Activated CD8-positive, alpha-beta T cell treated with anti-CD3 and anti-CD28 coated beads, Interleukin-2, amount 10 ng/mL, durations not matched to agents 7 days and 5 days (primary cell): ENCODE measurements around the gene BCLAF1. TPM values are rescaled to one million over a fixed set of nuclear protein-coding genes. Genes with fewer than 3 reads are reported as not detected.

ENCODE experiments used
- ATAC-seq: fragments of 150-1000 bp; cut with Tn5 transposase; one replicate; pipeline ENCODE4 v1.10.0; 2021; ENCODE audit warnings: moderate library complexity
- CTCF ChIA-PET: fragments of 350-600 bp; sonication (Branson Sonifier 250); formaldehyde crosslinking; loops from one replicate; lab custom pipeline; 2021; ENCODE audit warnings: antibody characterized with exemption; lab: Charles Lee
- POLR2A ChIA-PET: fragments of 350-600 bp; sonication (Branson Sonifier 250); formaldehyde crosslinking; loops from one replicate; lab custom pipeline; 2021; ENCODE audit warnings: antibody characterized with exemption; lab: Charles Lee
- DNase-seq: peaks from one replicate; pipeline ENCODE4 v3.0.0-alpha.2; 2020
- H3K27ac Mint-ChIP-seq: one replicate; pipeline ENCODE4 v1.8.0; 2021; ENCODE audit warnings: mild to moderate bottlenecking, mixed read lengths
- H3K27me3 Mint-ChIP-seq: one replicate; pipeline ENCODE4 v1.8.0; 2021; ENCODE audit warnings: low read depth, mixed read lengths
- H3K36me3 Mint-ChIP-seq: one replicate; pipeline ENCODE4 v1.8.0; 2021; ENCODE audit warnings: low read depth, mixed read lengths
- H3K4me1 Mint-ChIP-seq: one replicate; pipeline ENCODE4 v1.8.0; 2021; ENCODE audit warnings: low read depth, mixed read lengths
- H3K4me3 Mint-ChIP-seq: one replicate; pipeline ENCODE4 v1.8.0; 2021; ENCODE audit warnings: mild to moderate bottlenecking, mixed read lengths
- H3K9me3 Mint-ChIP-seq: one replicate; pipeline ENCODE4 v1.8.0; 2022; ENCODE audit warnings: mixed read lengths; ENCODE audit not compliant: insufficient read depth
- total RNA-seq, 2 experiments: library from RNA; stranded (reverse); gene quantifications; one replicate each; pipeline ENCODE4 v1.2.3, GENCODE V29; 2021

Gene BCLAF1
- total RNA-seq, 2 experiments from 2014 or later = 126 to 133 TPM

GRCh38 chr6:136280032-136280609, 9.5 kb downstream of the BCLAF1 start:
- ChIA-PET CTCF (no interaction called here), POLR2A (interaction anchor here (4.2 kb wide), 1 partner anchor 10 kb away, joined by 38 read pairs; the partner anchor contains the start of gene BCLAF1)
- no peaks in the 10 kb centered on the region for H3K27me3 Mint-ChIP-seq
- ATAC-seq (no peak), DNase-seq (no peak)
- peaks cover 50% of the 10 kb centered on the region for H3K4me1 Mint-ChIP-seq
- H3K27ac Mint-ChIP-seq = no peak overlapping the region
- no peaks in the 10 kb centered on the region for H3K9me3 Mint-ChIP-seq
- no peak overlapping the region for H3K4me3 Mint-ChIP-seq
- peaks cover 53% of the 10 kb centered on the region for H3K36me3 Mint-ChIP-seq

GRCh38 chr6:136274062-136274461, 15.6 kb downstream of the BCLAF1 start:
- ChIA-PET POLR2A (interaction anchor here (0.7 to 1.8 kb wide), 3 partner anchors 9 to 16 kb away, joined by 3 to 8 read pairs (median 4); partner anchors contain the start of gene BCLAF1), CTCF (interaction anchor here (1.0 to 1.6 kb wide), 6 partner anchors 8 to 824 kb away, joined by 3 to 4 read pairs (median 3); no protein-coding TSS in a partner anchor)
- Mint-ChIP-seq H3K27ac (no peak overlapping the region), H3K27me3 (no peaks in the 10 kb centered on the region), H3K4me3 (no peak overlapping the region), H3K9me3 (no peaks in the 10 kb centered on the region), H3K36me3 (peaks cover 65% of the 10 kb centered on the region), H3K4me1 (peaks cover 6% of the 10 kb centered on the region)
- no peak for ATAC-seq
- no peak for DNase-seq

GRCh38 chr6:136265101-136265500, 24.5 kb downstream of the BCLAF1 start:
- CTCF ChIA-PET = interaction anchor here (2.7 kb wide), 1 partner anchor 24 kb away, joined by 10 read pairs; the partner anchor contains the start of gene BCLAF1
- no peaks in the 10 kb centered on the region for H3K4me1 Mint-ChIP-seq

GRCh38 chr6:136262940-136263339, 26.7 kb downstream of the BCLAF1 start:
- peaks cover 71% of the 10 kb centered on the region for H3K36me3 Mint-ChIP-seq
- no peak for ATAC-seq
- no peak overlapping the region for H3K27ac Mint-ChIP-seq
- no peak for DNase-seq
- ChIA-PET CTCF (interaction anchor here (1.1 to 1.4 kb wide), 2 partner anchors 19 to 21 kb away, joined by 3 to 4 read pairs; no protein-coding TSS in a partner anchor), POLR2A (interaction anchor here (0.7 to 1.7 kb wide), 3 partner anchors 10 to 27 kb away, joined by 3 to 8 read pairs (median 5); partner anchors contain the start of genes BCLAF1 and MTFR2)
- no peaks in the 10 kb centered on the region for H3K9me3 Mint-ChIP-seq
- no peaks in the 10 kb centered on the region for H3K27me3 Mint-ChIP-seq
- no peaks in the 10 kb centered on the region for H3K4me1 Mint-ChIP-seq
- no peak overlapping the region for H3K4me3 Mint-ChIP-seq

More at GRCh38 chr6:136265101-136265500, 24.5 kb downstream of the BCLAF1 start:
- peaks cover 69% of the 10 kb centered on the region for H3K36me3 Mint-ChIP-seq
- H3K4me3 Mint-ChIP-seq = no peak overlapping the region
- no peak for DNase-seq
- peak overlapping the region; percentile 37 for H3K27ac Mint-ChIP-seq
- POLR2A ChIA-PET = no interaction called here
- H3K9me3 Mint-ChIP-seq = no peaks in the 10 kb centered on the region
- H3K27me3 Mint-ChIP-seq = no peaks in the 10 kb centered on the region
- ATAC-seq = no peak

- no peaks in the 10 kb centered on the region for H3K9me3 Mint-ChIP-seq
- CTCF ChIA-PET = interaction anchor here (1.9 to 6.1 kb wide), 2 partner anchors 29 to 63 kb away, joined by 7 to 32 read pairs; no protein-coding TSS in a partner anchor
- peaks cover 20% of the 10 kb centered on the region for H3K4me1 Mint-ChIP-seq
- H3K36me3 Mint-ChIP-seq = peaks cover 39% of the 10 kb centered on the region
- H3K4me3 Mint-ChIP-seq = no peak overlapping the region
- no peak overlapping the region for H3K27ac Mint-ChIP-seq
- POLR2A ChIA-PET = interaction anchor here (0.7 to 7.7 kb wide), 2 partner anchors 13 to 33 kb away, joined by 3 to 140 read pairs; partner anchors contain the start of gene BCLAF1
- no peaks in the 10 kb centered on the region for H3K27me3 Mint-ChIP-seq
- DNase-seq = no peak
- ATAC-seq = no peak
Measured at GRCh38 chr6:136254851-136255466, 34.7 kb downstream of the BCLAF1 start.

- Mint-ChIP-seq H3K27me3 (no peaks in the 10 kb centered on the region), H3K27ac (no peak overlapping the region), H3K4me3 (no peak overlapping the region), H3K4me1 (peaks cover 28% of the 10 kb centered on the region), H3K36me3 (peaks cover 41% of the 10 kb centered on the region), H3K9me3 (no peaks in the 10 kb centered on the region)
- ATAC-seq (no peak), DNase-seq (no peak)
- ChIA-PET CTCF (interaction anchor here (6.1 kb wide), 1 partner anchor 64 kb away, joined by 32 read pairs; no protein-coding TSS in a partner anchor), POLR2A (interaction anchor here (0.9 to 7.7 kb wide), 2 partner anchors 9 to 34 kb away, joined by 3 to 140 read pairs; partner anchors contain the start of gene BCLAF1)
Measured at GRCh38 chr6:136253734-136254133, 35.9 kb downstream of the BCLAF1 start.

- ChIA-PET POLR2A (interaction anchor here (7.7 kb wide), 1 partner anchor 36 kb away, joined by 140 read pairs; the partner anchor contains the start of gene BCLAF1), CTCF (interaction anchor here (6.1 kb wide), 1 partner anchor 65 kb away, joined by 32 read pairs; no protein-coding TSS in a partner anchor)
- H3K4me1 Mint-ChIP-seq = peaks cover 41% of the 10 kb centered on the region
- no peaks in the 10 kb centered on the region for H3K27me3 Mint-ChIP-seq
- no peak for DNase-seq
- no peak overlapping the region for H3K4me3 Mint-ChIP-seq
- no peak overlapping the region for H3K27ac Mint-ChIP-seq
- H3K36me3 Mint-ChIP-seq = peaks cover 44% of the 10 kb centered on the region
- ATAC-seq = no peak
- H3K9me3 Mint-ChIP-seq = no peaks in the 10 kb centered on the region
Measured at GRCh38 chr6:136252441-136252840, 37.2 kb downstream of the BCLAF1 start.

GRCh38 chr6:136251394-136251793, 38.3 kb downstream of the BCLAF1 start:
- H3K27ac Mint-ChIP-seq = peak overlapping the region; percentile 94

GRCh38 chr6:136250686-136251008, 39.0 kb downstream of the BCLAF1 start:
- CTCF ChIA-PET = interaction anchor here (0.8 to 6.1 kb wide), 15 partner anchors 10 to 753 kb away, joined by 3 to 32 read pairs (median 5); partner anchors contain the start of genes AHI1 and BCLAF1
- peak overlapping the region; percentile 92 for H3K4me3 Mint-ChIP-seq

More at GRCh38 chr6:136251394-136251793, 38.3 kb downstream of the BCLAF1 start:
- peaks cover 45% of the 10 kb centered on the region for H3K36me3 Mint-ChIP-seq
- H3K27me3 Mint-ChIP-seq = no peaks in the 10 kb centered on the region
- CTCF ChIA-PET = interaction anchor here (0.8 to 6.1 kb wide), 10 partner anchors 9 to 342 kb away, joined by 3 to 32 read pairs (median 7); partner anchors contain the start of gene BCLAF1
- no peak for ATAC-seq
- no peak for DNase-seq
- H3K4me1 Mint-ChIP-seq = peaks cover 48% of the 10 kb centered on the region
- H3K9me3 Mint-ChIP-seq = no peaks in the 10 kb centered on the region
- POLR2A ChIA-PET = interaction anchor here (1.0 to 7.7 kb wide), 3 partner anchors 15 to 37 kb away, joined by 3 to 140 read pairs (median 5); partner anchors contain the start of gene BCLAF1
- H3K4me3 Mint-ChIP-seq = peak overlapping the region; percentile 92

GRCh38 chr6:136249811-136250685, 39.6 kb downstream of the BCLAF1 start, which contains the start of gene MTFR2:
MTFR2 (minus strand) TSS chr6:136250311; CDS start chr6:136249099, 1,212 bp downstream.
- ChIA-PET CTCF (interaction anchor here (1.0 to 6.1 kb wide), 15 partner anchors 10 to 752 kb away, joined by 3 to 32 read pairs (median 5); partner anchors contain the start of genes AHI1 and BCLAF1), POLR2A (interaction anchor here (0.7 to 7.7 kb wide), 17 partner anchors 9 to 1057 kb away, joined by 3 to 140 read pairs (median 5); partner anchors contain the start of gene BCLAF1)
- Mint-ChIP-seq H3K4me3 (peak within 1 kb of the TSS; percentile 92), H3K27ac (peak within 1 kb of the TSS; percentile 94), H3K36me3 (peaks cover 54% of the 10 kb centered on the region), H3K4me1 (peaks cover 48% of the 10 kb centered on the region), H3K9me3 (no peaks in the 10 kb centered on the region), H3K27me3 (no peaks in the 10 kb centered on the region)
- DNase-seq (peak; percentile 97), ATAC-seq (peak; percentile 92)

More at GRCh38 chr6:136250686-136251008, 39.0 kb downstream of the BCLAF1 start:
- peak overlapping the region; percentile 94 for H3K27ac Mint-ChIP-seq
- POLR2A ChIA-PET = interaction anchor here (0.7 to 7.7 kb wide), 16 partner anchors 9 to 1058 kb away, joined by 3 to 140 read pairs (median 5); partner anchors contain the start of gene BCLAF1
- H3K9me3 Mint-ChIP-seq = no peaks in the 10 kb centered on the region
- H3K4me1 Mint-ChIP-seq = peaks cover 51% of the 10 kb centered on the region
- ATAC-seq = peak; percentile 11
- no peaks in the 10 kb centered on the region for H3K27me3 Mint-ChIP-seq
- no peak for DNase-seq
- H3K36me3 Mint-ChIP-seq = peaks cover 51% of the 10 kb centered on the region
